Measurements from ENCODE around the gene AGAP2.

Gene AGAP2

GRCh38 chr12:57766464-57767304, 28.1 kb upstream of the AGAP2 start, which contains the start of gene CYP27B1 (continued):
- TF ChIP-seq HIC1 (tag by site-specific recombination; IDR thresholded peaks at IDR 0.05) (no peak), ZNF704 (tag by site-specific recombination; IDR thresholded peaks at IDR 0.05) (no peak), ZNF449 (tag by site-specific recombination; IDR thresholded peaks at IDR 0.05) (peak; percentile 99), ZNF324 (tag by site-specific recombination; IDR thresholded peaks at IDR 0.05) (0 out of 2 replicates have a peak, but pooled peaks have one; percentile 29), ATF2 (tag by site-specific recombination; IDR thresholded peaks at IDR 0.05; ENCODE audit: low read depth) (0 out of 2 replicates have a peak, but pooled peaks have one; percentile 4), ZNF37A (tag by site-specific recombination; IDR thresholded peaks at IDR 0.05) (no peak), ZIC2 (tag by site-specific recombination; IDR thresholded peaks at IDR 0.05) (peak; percentile 59), ZNF335 (tag by site-specific recombination; conservative IDR thresholded peaks at IDR 0.05) (peak; percentile 58), SP7 (tag by site-specific recombination; IDR thresholded peaks at IDR 0.05) (peak; percentile 67), ZNF155 (tag by site-specific recombination; IDR thresholded peaks at IDR 0.05) (no peak), ZNF394 (tag by site-specific recombination; IDR thresholded peaks at IDR 0.05; ENCODE audit: borderline replicate concordance) (peak; percentile 60; the same call in 1 of the 2 replicates), ZNF311 (tag by site-specific recombination; IDR thresholded peaks at IDR 0.05; ENCODE audit: borderline replicate concordance) (no peak), ZNF785 (tag by site-specific recombination; IDR thresholded peaks at IDR 0.05) (no peak), ZNF549 (tag by site-specific recombination; IDR thresholded peaks at IDR 0.05) (no peak), PATZ1 (tag by site-specific recombination; IDR thresholded peaks at IDR 0.05) (peak; percentile 74), ZBTB6 (tag by site-specific recombination; IDR thresholded peaks at IDR 0.05) (no peak), ZNF121 (tag by site-specific recombination; IDR thresholded peaks at IDR 0.05) (no peak), ZBTB48 (tag by site-specific recombination; IDR thresholded peaks at IDR 0.05) (peak; percentile 37; the same call in 1 of the 2 replicates), PRDM10 (tag by site-specific recombination; IDR thresholded peaks at IDR 0.05) (peak; percentile 95), ZNF350 (tag by site-specific recombination; IDR thresholded peaks at IDR 0.05) (no peak), GLIS1 (tag by site-specific recombination; IDR thresholded peaks at IDR 0.05) (peak; percentile 71), ZNF10 (tag by site-specific recombination; IDR thresholded peaks at IDR 0.05) (no peak), SP2 (tag by site-specific recombination; IDR thresholded peaks at IDR 0.05) (peak; percentile 71), ZNF248 (tag by site-specific recombination; IDR thresholded peaks at IDR 0.05) (no peak), ZNF341 (tag by site-specific recombination; IDR thresholded peaks at IDR 0.05; ENCODE audit: low read depth) (peak; percentile 97), ZBTB8A (tag by site-specific recombination; IDR thresholded peaks at IDR 0.05) (peak; percentile 97)
